OCI-LY7 (cell line): Measurements from ENCODE around the gene ZNF697. TPM values are rescaled to one million over a fixed set of nuclear protein-coding genes. Genes with fewer than 3 reads are reported as not detected.

Source experiments
- BruUV-seq: library from RNA; stranded (reverse); fragments of 400-500 nt; replicated peaks from 2 replicates; lab custom pipeline; 2021; lab: Mats Ljungman, UMichigan
- CTCF ChIA-PET: fragments of 300-600 bp; sonication (Branson Sonifier 250); formaldehyde crosslinking; loops from one replicate; lab custom pipeline; 2022; ENCODE audit warnings: antibody characterized with exemption; ENCODE audit not compliant: unreplicated experiment; lab: Charles Lee
- POLR2A ChIA-PET: fragments of 300-600 bp; sonication (Branson Sonifier 250); formaldehyde crosslinking; loops from one replicate; lab custom pipeline; 2022; ENCODE audit warnings: antibody characterized with exemption; lab: Charles Lee
- DNase-seq: peaks from one replicate; pipeline ENCODE4 v3.0.0-alpha.2; 2015; ENCODE audit warnings: low spot score
- H2AFZ ChIP-seq: fragments of 200-600 bp; sonication (generic), shearing (Covaris generic); 2 replicates; pipeline ENCODE4 v1.6.1; 2014; ENCODE audit warnings: mild to moderate bottlenecking, antibody characterized with exemption, low read length, moderate library complexity
- H3K27ac ChIP-seq: fragments of 200-600 bp; sonication (generic); 2 replicates; pipeline ENCODE4 v1.5.1; 2014; ENCODE audit warnings: mixed run types, low read depth, mild to moderate bottlenecking, moderate library complexity, low read length, inconsistent platforms; ENCODE audit not compliant: poor library complexity, severe bottlenecking
- H3K36me3 ChIP-seq: fragments of 200-600 bp; sonication (generic); 2 replicates; pipeline ENCODE4 v1.6.1; 2014; ENCODE audit warnings: mild to moderate bottlenecking, antibody characterized with exemption, low read length, moderate library complexity, mixed read lengths; ENCODE audit not compliant: insufficient read depth
- H3K4me1 ChIP-seq: fragments of 200-600 bp; sonication (generic); 2 replicates; pipeline ENCODE4 v1.5.1; 2014; ENCODE audit warnings: mild to moderate bottlenecking, low read length; ENCODE audit not compliant: insufficient read depth, poor library complexity, severe bottlenecking
- H3K4me2 ChIP-seq: fragments of 200-600 bp; sonication (generic); 2 replicates; pipeline ENCODE4 v1.6.1; 2014; ENCODE audit warnings: mild to moderate bottlenecking, low read length
- H3K4me3 ChIP-seq: fragments of 200-600 bp; sonication (generic); 2 replicates; pipeline ENCODE4 v1.5.1; 2014; ENCODE audit warnings: mild to moderate bottlenecking, low read depth, low read length; ENCODE audit not compliant: poor library complexity, severe bottlenecking
- H3K79me2 ChIP-seq: fragments of 200-600 bp; sonication (generic); 2 replicates; pipeline ENCODE4 v1.6.1; 2016; ENCODE audit warnings: low read depth, mild to moderate bottlenecking, low read length, moderate library complexity, mixed read lengths; ENCODE audit not compliant: insufficient read depth
- H3K9me2 ChIP-seq: fragments of 200-600 bp; sonication (generic); 2 replicates; pipeline ENCODE4 v1.6.1; 2016; ENCODE audit warnings: mild to moderate bottlenecking, low read length, mixed read lengths; ENCODE audit not compliant: insufficient read depth
- H3K9me3 ChIP-seq: fragments of 200-600 bp; sonication (generic); 2 replicates; pipeline ENCODE4 v1.6.1; 2014; ENCODE audit warnings: mild to moderate bottlenecking, mixed run types, low read length, mixed read lengths
- H4K20me1 ChIP-seq: fragments of 200-600 bp; sonication (generic); 2 replicates; pipeline ENCODE4 v1.6.1; 2014; ENCODE audit warnings: mild to moderate bottlenecking, antibody characterized with exemption, low read length, moderate library complexity, mixed read lengths; ENCODE audit not compliant: insufficient read depth
- EZH2phosphoT487 ChIP-seq: fragments of 200-600 bp; sonication (generic); IDR thresholded peaks from 2 replicates; pipeline ENCODE4 v1.6.1; 2018; ENCODE audit warnings: low read depth, borderline replicate concordance, mild to moderate bottlenecking, mixed run types, antibody characterized with exemption, low read length, moderate library complexity, mixed read lengths
- intact Hi-C: fragments of 100-400 bp; cut with micrococcal nuclease; formaldehyde crosslinking; loops from one replicate; pipeline ENCODE4 v1.10.0; 2022; ENCODE audit not compliant: unreplicated experiment
- total RNA-seq, 2 experiments: library from RNA; depleted of rRNA in 1 of 2; stranded (reverse); fragments of >200 nt in 1 of 2; shearing (Covaris generic) in 1 of 2; gene quantifications; 2 replicates each; pipeline ENCODE4 v1.2.3, GENCODE V29; 2014 to 2022
- TF ChIP-seq, protein P1 (sequence below): fragments of 200-600 bp; sonication (generic); conservative IDR thresholded peaks from 2 replicates; pipeline ENCODE4 v1.5.1; 2014; ENCODE audit warnings: mild to moderate bottlenecking, antibody characterized with exemption, low read length, moderate library complexity, mixed read lengths

The ZNF697 gene
- total RNA-seq, 2 experiments from 2014 or later, result not detected

DNA sequence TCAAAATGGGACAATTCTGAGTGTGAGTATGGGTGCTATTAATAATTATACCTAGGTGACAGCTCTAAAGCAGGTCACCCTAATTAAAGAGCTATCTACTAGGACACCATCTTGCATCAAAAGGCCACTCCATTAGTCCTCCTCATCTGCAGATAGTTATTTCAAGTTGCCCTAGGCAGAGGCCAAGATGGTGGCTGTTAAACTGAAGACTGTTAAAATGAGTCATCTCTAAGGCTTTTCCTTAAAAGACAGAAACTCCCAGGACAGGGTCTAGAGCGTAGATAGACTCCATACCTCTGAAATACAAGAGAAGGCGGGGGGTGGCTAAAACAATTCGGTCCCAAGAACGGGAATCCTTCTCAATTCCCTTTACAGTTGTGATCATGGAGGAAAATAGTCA lies 4.5 kb upstream of the ZNF697 start:
- no peak overlapping the region for H2AFZ ChIP-seq
- DNase-seq, result no peak
- no peaks in the 10 kb centered on the region for H3K36me3 ChIP-seq
- H3K4me1 ChIP-seq, result no peaks in the 10 kb centered on the region
- ChIA-PET POLR2A (no interaction called here), CTCF (no interaction called here)
- TF ChIP-seq EZH2phosphoT487, result no peak
- TF ChIP-seq, protein P1, sequence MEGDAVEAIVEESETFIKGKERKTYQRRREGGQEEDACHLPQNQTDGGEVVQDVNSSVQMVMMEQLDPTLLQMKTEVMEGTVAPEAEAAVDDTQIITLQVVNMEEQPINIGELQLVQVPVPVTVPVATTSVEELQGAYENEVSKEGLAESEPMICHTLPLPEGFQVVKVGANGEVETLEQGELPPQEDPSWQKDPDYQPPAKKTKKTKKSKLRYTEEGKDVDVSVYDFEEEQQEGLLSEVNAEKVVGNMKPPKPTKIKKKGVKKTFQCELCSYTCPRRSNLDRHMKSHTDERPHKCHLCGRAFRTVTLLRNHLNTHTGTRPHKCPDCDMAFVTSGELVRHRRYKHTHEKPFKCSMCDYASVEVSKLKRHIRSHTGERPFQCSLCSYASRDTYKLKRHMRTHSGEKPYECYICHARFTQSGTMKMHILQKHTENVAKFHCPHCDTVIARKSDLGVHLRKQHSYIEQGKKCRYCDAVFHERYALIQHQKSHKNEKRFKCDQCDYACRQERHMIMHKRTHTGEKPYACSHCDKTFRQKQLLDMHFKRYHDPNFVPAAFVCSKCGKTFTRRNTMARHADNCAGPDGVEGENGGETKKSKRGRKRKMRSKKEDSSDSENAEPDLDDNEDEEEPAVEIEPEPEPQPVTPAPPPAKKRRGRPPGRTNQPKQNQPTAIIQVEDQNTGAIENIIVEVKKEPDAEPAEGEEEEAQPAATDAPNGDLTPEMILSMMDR, result no peak
- BruUV-seq, result no TSS peak
- intact Hi-C loops, result no loop called here
- no peak overlapping the region for H3K4me2 ChIP-seq
- no peaks in the 10 kb centered on the region for H4K20me1 ChIP-seq
- H3K9me2 ChIP-seq, result no peaks in the 10 kb centered on the region
- H3K4me3 ChIP-seq, result no peak overlapping the region
- no peaks in the 10 kb centered on the region for H3K79me2 ChIP-seq
- no peak overlapping the region for H3K27ac ChIP-seq
- H3K9me3 ChIP-seq, result no peaks in the 10 kb centered on the region

GRCh38 chr1:119651641-119652040 lies 3.6 kb upstream of the ZNF697 start:
- CTCF ChIA-PET, result no interaction called here
- H3K79me2 ChIP-seq, result no peaks in the 10 kb centered on the region
- intact Hi-C loops, result no loop called here

GRCh38 chr1:119651133-119651532 lies 3.1 kb upstream of the ZNF697 start:
- no peak overlapping the region for H3K27ac ChIP-seq
- H2AFZ ChIP-seq, result no peak overlapping the region
- H3K4me3 ChIP-seq, result no peak overlapping the region
- H3K79me2 ChIP-seq, result no peaks in the 10 kb centered on the region
- ChIA-PET CTCF (no interaction called here), POLR2A (interaction anchor here (1.2 kb wide), 1 partner anchor 8 kb away, joined by 3 read pairs; no protein-coding TSS in a partner anchor)
- no peaks in the 10 kb centered on the region for H4K20me1 ChIP-seq
- no peaks in the 10 kb centered on the region for H3K4me1 ChIP-seq
- no peaks in the 10 kb centered on the region for H3K9me3 ChIP-seq
- no peak overlapping the region for H3K4me2 ChIP-seq
- intact Hi-C loops, result no loop called here
- no peaks in the 10 kb centered on the region for H3K36me3 ChIP-seq
- BruUV-seq, result no TSS peak
- H3K9me2 ChIP-seq, result no peaks in the 10 kb centered on the region
- TF ChIP-seq, protein P1, result no peak
- no peak for TF ChIP-seq EZH2phosphoT487
- DNase-seq, result no peak

More at GRCh38 chr1:119651641-119652040, 3.6 kb upstream of the ZNF697 start:
- no peaks in the 10 kb centered on the region for H3K9me3 ChIP-seq
- H2AFZ ChIP-seq, result no peak overlapping the region
- no TSS peak for BruUV-seq
- H3K4me1 ChIP-seq, result no peaks in the 10 kb centered on the region
- POLR2A ChIA-PET, result interaction anchor here (1.2 kb wide), 1 partner anchor 9 kb away, joined by 3 read pairs; no protein-coding TSS in a partner anchor
- H4K20me1 ChIP-seq, result no peaks in the 10 kb centered on the region
- H3K4me3 ChIP-seq, result no peak overlapping the region
- no peaks in the 10 kb centered on the region for H3K9me2 ChIP-seq
- no peak for DNase-seq
- H3K36me3 ChIP-seq, result no peaks in the 10 kb centered on the region
- TF ChIP-seq, protein P1, result no peak
- TF ChIP-seq EZH2phosphoT487, result no peak
- no peak overlapping the region for H3K27ac ChIP-seq
- no peak overlapping the region for H3K4me2 ChIP-seq
